Body of pancreas (tissue), 4 donors: Measurements from ENCODE around the gene GTF2IRD1. TPM values are rescaled to one million over a fixed set of nuclear protein-coding genes. Genes with fewer than 3 reads are reported as not detected.
A peak's percentile ranks its signal among the peaks of the same experiment; 100 is the strongest.
"Not testable (repeated sequence)": the region's sequence is repeated elsewhere in the genome, so short reads cannot be mapped to it uniquely, and the experiment has no call there.

Experiments used
- ATAC-seq: fragments of 150-250 bp; one replicate; pipeline ENCODE4 v1.9.1; 2016
- DNase-seq, 4 donors: peaks; one replicate each; pipeline ENCODE4 v3.0.0-alpha.2; 2019
- H3K27ac ChIP-seq, 4 donors: fragments of 200-600 bp; sonication (generic); 1 replicate in 3 of 4; 2 replicates in 1 of 4; pipeline versions ENCODE4 v1.5.1 to v1.6.1; 2016 to 2019; ENCODE audit warnings: mild to moderate bottlenecking in 1 of 4, mixed read lengths in 1 of 4, moderate library complexity in 1 of 4
- H3K27me3 ChIP-seq, 2 donors: fragments of 200-600 bp; sonication (generic); one replicate each; pipeline ENCODE4 v1.6.0; 2016; ENCODE audit warnings: mild to moderate bottlenecking in 1 of 2
- H3K36me3 ChIP-seq, 2 donors: fragments of 200-600 bp; sonication (generic); replicated peaks in 1 of 2; 2 replicates each; pipeline ENCODE4 v1.5.1; 2016; ENCODE audit warnings: low read depth in 2 of 2; ENCODE audit not compliant: insufficient read depth in 1 of 2
- H3K4me1 ChIP-seq: fragments of 200-600 bp; sonication (generic); one replicate; pipeline ENCODE4 v1.6.0; 2016
- H3K4me3 ChIP-seq, 2 donors: fragments of 200-600 bp; sonication (generic); 1 replicate in 1 of 2; 2 replicates in 1 of 2; pipeline ENCODE4 v1.5.1; 2016 to 2019
- H3K9me3 ChIP-seq, 3 donors: fragments of 200-600 bp; sonication (generic); 1 replicate in 2 of 3; 2 replicates in 1 of 3; pipeline ENCODE4 v1.5.1; 2016
- CTCF ChIP-seq, 7 experiments: fragments of 450-650 bp in 4 of 7; fragments of 200-600 bp in 3 of 7; sonication (generic) in 3 of 7; IDR thresholded peaks; one replicate each; pipeline ENCODE4 v1.5.1; 2016 to 2019; ENCODE audit warnings: antibody characterized with exemption in 7 of 7
- POLR2A ChIP-seq, 3 donors: fragments of 450-650 bp; IDR thresholded peaks; one replicate each; pipeline ENCODE4 v1.6.1; 2016; ENCODE audit warnings: antibody characterized with exemption in 3 of 3, mild to moderate bottlenecking in 2 of 3
- WGBS, 2 donors: methylation state at CpG; one replicate each; pipeline ENCODE4 v1.1.5; 2017; 5-methylcytosine and 5-hydroxymethylcytosine counted together
- intact Hi-C: fragments of 100-400 bp; cut with DNase I; formaldehyde crosslinking; loops from one replicate; pipeline ENCODE4 v1.15.1; 2023
- small RNA-seq: library from RNA; depleted of rRNA; stranded (forward); fragments of <200 nt; gene quantifications from one replicate; pipeline ENCODE3, GENCODE V24; 2016
- total RNA-seq, 2 donors: library from RNA; depleted of rRNA; stranded (reverse); fragments of >200 nt; gene quantifications; one replicate each; pipeline ENCODE4 v1.1.0, GENCODE V29; 2016

The GTF2IRD1 gene
- total RNA-seq, 2 donors from 2014 or later: 9.2 to 11.2 TPM

- Histone ChIP-seq H3K27ac (no peak overlapping the region), H3K9me3 (no peaks in the 10 kb centered on the region), H3K36me3 (no peaks in the 10 kb centered on the region), H3K4me3 (no peak overlapping the region), H3K4me1 (peaks cover 29% of the 10 kb centered on the region), H3K27me3 (no peaks in the 10 kb centered on the region)
- ATAC-seq (no peak), DNase-seq (no peak)
- WGBS, 2 donors: 71 to 90% methylated on average over 6 to 8 of the region's 8 CpGs
- TF ChIP-seq CTCF (IDR thresholded peaks at IDR 0.05) (no peak), POLR2A (IDR thresholded peaks at IDR 0.05) (no peak)
- intact Hi-C loops: no loop called here
Observed at GRCh38 chr7:74632505-74632904, 178.8 kb downstream of the GTF2IRD1 start.

- TF ChIP-seq CTCF (IDR thresholded peaks at IDR 0.05) (no peak), POLR2A (IDR thresholded peaks at IDR 0.05) (no peak)
- Histone ChIP-seq H3K27me3 (no peaks in the 10 kb centered on the region), H3K4me3 (no peak overlapping the region), H3K36me3 (no peaks in the 10 kb centered on the region), H3K9me3 (no peaks in the 10 kb centered on the region), H3K27ac (peak overlapping the region in 1 of 4 donors; percentile 17), H3K4me1 (peaks cover 19% of the 10 kb centered on the region)
- intact Hi-C loops: no loop called here
- whole genome bisulfite sequencing, 2 donors: 55 to 70% methylated on average over 4 to 9 of the region's 9 CpGs
- ATAC-seq (no peak), DNase-seq (no peak)
Observed at GRCh38 chr7:74633451-74633921, 179.8 kb downstream of the GTF2IRD1 start.

GRCh38 chr7:74637745-74638144 is 184.0 kb downstream of the GTF2IRD1 start:
- no peak for TF ChIP-seq POLR2A (IDR thresholded peaks at IDR 0.05)
- TF ChIP-seq CTCF (IDR thresholded peaks at IDR 0.05): no peak
- 97 to 100% methylated on average over 1 to 7 of the region's 7 CpGs for WGBS, 2 donors
- peaks cover 16% of the 10 kb centered on the region for H3K4me1 ChIP-seq
- no peak overlapping the region for H3K27ac ChIP-seq
- H3K4me3 ChIP-seq: no peak overlapping the region
- no peaks in the 10 kb centered on the region for H3K36me3 ChIP-seq
- DNase-seq (no peak), ATAC-seq (no peak)
- H3K9me3 ChIP-seq: no peaks in the 10 kb centered on the region
- intact Hi-C loops: no loop called here
- H3K27me3 ChIP-seq: no peaks in the 10 kb centered on the region

- peak in 3 of 4 donors; percentile 46 to 60 (median 52) for DNase-seq
- ATAC-seq, intact Hi-C loops, H3K9me3 ChIP-seq, H3K36me3 ChIP-seq, H3K4me3 ChIP-seq, H3K27me3 ChIP-seq: not testable (repeated sequence)
- 12 to 15% methylated on average over 11 of the region's 11 CpGs for WGBS, 2 donors
- Histone ChIP-seq H3K27ac (peak overlapping the region in 1 of 4 donors; percentile 53), H3K4me1 (peaks cover 12% of the 10 kb centered on the region)
Observed at GRCh38 chr7:74650055-74650454, 196.3 kb downstream of the GTF2IRD1 start.

- H3K36me3 ChIP-seq, intact Hi-C loops, H3K27me3 ChIP-seq, H3K4me3 ChIP-seq, DNase-seq, H3K9me3 ChIP-seq, ATAC-seq: not testable (repeated sequence)
- Histone ChIP-seq H3K4me1 (peaks cover 12% of the 10 kb centered on the region), H3K27ac (peak overlapping the region in 1 of 4 donors; percentile 8)
- WGBS, 2 donors: 63% methylated on average over 6 to 7 of the region's 9 CpGs
Observed at GRCh38 chr7:74650493-74651132, 196.9 kb downstream of the GTF2IRD1 start.

- intact Hi-C loops, H3K36me3 ChIP-seq, H3K4me3 ChIP-seq, ATAC-seq, H3K27me3 ChIP-seq, H3K9me3 ChIP-seq, DNase-seq, H3K27ac ChIP-seq: not testable (repeated sequence)
- H3K4me1 ChIP-seq: peaks cover 12% of the 10 kb centered on the region
- 88 to 91% methylated on average over 12 of the region's 12 CpGs for WGBS, 2 donors
Observed at GRCh38 chr7:74651133-74651504, 197.4 kb downstream of the GTF2IRD1 start.

Small RNA genes within 50 kb of the gene (small RNA-seq; reads per million reads assigned to genes)
- not detected for gene RNA5SP233

Other genes with a start within 250 kb of the GTF2IRD1 start
- gene LAT2, start 243.9 kb upstream of the GTF2IRD1 start, total RNA-seq: 10 to 100 TPM in 1 of 2 donors, under 1 TPM in 1; 0.99 to 12.5 TPM
- 10 to 100 TPM in 1 of 2 donors, 1 to 10 TPM in 1; 7.9 to 10.1 TPM for gene RFC2, start 199.5 kb upstream of the GTF2IRD1 start, total RNA-seq
- 100 to 1,000 TPM in 1 of 2 donors, 10 to 100 TPM in 1; 31.6 to 120 TPM for gene CLIP2, start 164.5 kb upstream of the GTF2IRD1 start, total RNA-seq
- 100 to 1,000 TPM in 1 of 2 donors, 10 to 100 TPM in 1; 96.2 to 117 TPM for gene GTF2I, start 203.8 kb downstream of the GTF2IRD1 start, total RNA-seq